Measurements from ENCODE around the gene ITGB5.
"Not testable (repeated sequence)": the region's sequence is repeated elsewhere in the genome, so short reads cannot be mapped to it uniquely, and the experiment has no call there.

Gene ITGB5

DNA sequence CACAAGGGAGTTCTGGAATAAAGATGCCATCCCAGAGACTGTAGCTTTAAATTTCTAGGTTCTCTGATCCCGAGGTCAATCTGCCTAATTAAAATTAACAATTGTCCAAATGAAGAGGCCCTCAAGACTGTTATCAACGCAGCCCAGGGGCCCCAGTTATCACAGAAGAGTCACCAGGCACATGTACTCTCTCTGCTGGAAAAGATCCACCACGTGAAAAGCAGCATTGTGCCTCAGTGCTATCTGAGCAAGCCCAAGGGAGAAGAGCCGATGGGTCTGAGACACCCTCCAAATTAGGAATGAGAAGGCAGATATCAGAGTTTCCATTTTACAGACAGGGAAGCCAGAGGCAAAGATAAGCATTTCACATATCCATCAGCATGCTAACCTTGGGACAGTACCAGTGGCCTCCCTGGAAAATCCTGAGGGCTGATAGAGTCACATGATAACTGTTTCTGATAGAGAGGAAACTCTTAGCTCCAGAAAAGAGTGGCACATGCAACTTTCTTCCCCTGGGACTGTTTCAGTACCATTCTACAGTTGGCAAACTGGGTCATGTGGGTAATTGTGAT, 55.5 kb downstream of the ITGB5 start:
- Mint-ChIP-seq H3K27ac (peak overlapping the region; percentile 87), H3K4me3 (no peak overlapping the region), H3K36me3 (ENCODE audit: low read depth) (peaks cover 15% of the 10 kb centered on the region), H3K27me3 (peaks cover 22% of the 10 kb centered on the region), H3K4me1 (ENCODE audit: low read depth) (peaks cover 85% of the 10 kb centered on the region), H3K9me3 (no peaks in the 10 kb centered on the region)
- intact Hi-C loops (cut with micrococcal nuclease) = no loop called here

DNA sequence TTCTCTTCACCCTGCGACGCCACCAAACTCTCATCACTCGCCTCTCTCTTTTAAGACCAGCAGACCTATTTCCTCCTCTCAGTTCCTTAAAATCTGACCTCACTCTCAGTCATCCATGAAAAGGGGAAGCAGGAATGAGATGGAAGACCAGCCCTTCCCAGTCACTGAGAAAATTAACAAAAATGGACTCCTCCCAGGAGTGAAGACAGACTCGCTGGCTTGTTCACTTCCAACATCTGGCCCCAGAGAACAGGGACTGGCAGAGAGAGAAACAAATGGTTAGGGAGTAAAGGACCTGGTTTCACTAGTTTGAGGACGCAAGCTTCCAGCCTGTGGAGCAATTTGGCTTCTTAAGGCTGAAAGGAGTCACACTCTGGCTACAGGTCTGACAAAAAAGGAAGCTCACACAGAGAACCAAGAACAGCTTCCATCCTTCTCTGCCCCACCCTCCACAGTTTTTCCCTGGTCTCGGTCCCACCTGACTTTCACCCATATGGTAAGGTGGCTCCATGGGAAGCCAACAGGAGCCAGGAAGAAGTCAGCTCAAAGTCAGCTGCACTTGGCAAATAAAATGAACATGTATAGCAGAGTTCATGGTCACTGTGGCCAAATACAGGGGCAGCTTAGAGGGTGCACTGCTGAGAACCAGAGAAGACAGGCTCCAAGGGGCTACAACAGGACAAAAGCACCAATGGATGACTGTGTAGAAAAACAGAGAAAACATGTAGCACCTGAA, 57.2 kb downstream of the ITGB5 start:
- Mint-ChIP-seq H3K9me3 (no peaks in the 10 kb centered on the region), H3K4me1 (ENCODE audit: low read depth) (peaks cover 78% of the 10 kb centered on the region), H3K4me3 (peak overlapping the region; percentile 18), H3K27ac (peak overlapping the region; percentile 87), H3K27me3 (peaks cover 12% of the 10 kb centered on the region), H3K36me3 (ENCODE audit: low read depth) (peaks cover 15% of the 10 kb centered on the region)
- intact Hi-C loops (cut with micrococcal nuclease) = loop anchor here (5.0 kb wide), 1 partner anchor 47 kb away; no protein-coding TSS in a partner anchor

DNA sequence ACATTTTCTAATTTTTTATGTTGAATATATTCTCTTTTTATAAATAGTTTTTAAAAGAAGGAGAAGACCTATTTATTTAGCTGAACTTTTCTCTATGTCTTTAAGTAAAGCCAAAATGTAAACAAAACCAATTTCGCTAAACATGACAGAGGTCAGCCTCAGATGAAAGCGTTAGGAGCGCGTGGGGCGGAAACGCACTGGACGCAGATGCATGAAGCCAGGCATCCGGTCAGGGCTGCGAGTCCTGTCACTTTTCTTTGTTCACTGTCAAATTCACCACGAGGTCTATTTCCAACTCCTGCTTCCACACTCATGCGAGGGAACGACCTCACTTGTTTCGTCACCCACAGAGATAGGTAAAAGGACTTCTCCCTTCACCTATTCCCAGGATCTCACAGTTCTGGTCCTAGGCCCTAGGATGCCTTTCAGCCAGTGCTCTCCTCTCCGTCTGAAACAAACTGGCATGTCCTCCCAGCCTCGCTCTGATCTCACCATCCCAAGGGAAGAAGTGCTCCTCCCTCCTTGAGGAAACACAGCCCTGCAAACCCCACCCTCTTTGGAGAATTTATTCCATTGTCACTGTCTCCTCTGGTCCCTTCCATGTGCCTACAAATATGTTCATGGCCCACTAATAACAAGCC, 57.9 kb downstream of the ITGB5 start:
- Mint-ChIP-seq H3K27ac (peak overlapping the region; percentile 87), H3K4me1 (ENCODE audit: low read depth) (peaks cover 72% of the 10 kb centered on the region), H3K9me3 (no peaks in the 10 kb centered on the region), H3K27me3 (peaks cover 7% of the 10 kb centered on the region), H3K36me3 (ENCODE audit: low read depth) (peaks cover 15% of the 10 kb centered on the region), H3K4me3 (peak overlapping the region; percentile 18)
- intact Hi-C loops (cut with micrococcal nuclease) = loop anchor here (5.0 kb wide), 1 partner anchor 48 kb away; no protein-coding TSS in a partner anchor

DNA sequence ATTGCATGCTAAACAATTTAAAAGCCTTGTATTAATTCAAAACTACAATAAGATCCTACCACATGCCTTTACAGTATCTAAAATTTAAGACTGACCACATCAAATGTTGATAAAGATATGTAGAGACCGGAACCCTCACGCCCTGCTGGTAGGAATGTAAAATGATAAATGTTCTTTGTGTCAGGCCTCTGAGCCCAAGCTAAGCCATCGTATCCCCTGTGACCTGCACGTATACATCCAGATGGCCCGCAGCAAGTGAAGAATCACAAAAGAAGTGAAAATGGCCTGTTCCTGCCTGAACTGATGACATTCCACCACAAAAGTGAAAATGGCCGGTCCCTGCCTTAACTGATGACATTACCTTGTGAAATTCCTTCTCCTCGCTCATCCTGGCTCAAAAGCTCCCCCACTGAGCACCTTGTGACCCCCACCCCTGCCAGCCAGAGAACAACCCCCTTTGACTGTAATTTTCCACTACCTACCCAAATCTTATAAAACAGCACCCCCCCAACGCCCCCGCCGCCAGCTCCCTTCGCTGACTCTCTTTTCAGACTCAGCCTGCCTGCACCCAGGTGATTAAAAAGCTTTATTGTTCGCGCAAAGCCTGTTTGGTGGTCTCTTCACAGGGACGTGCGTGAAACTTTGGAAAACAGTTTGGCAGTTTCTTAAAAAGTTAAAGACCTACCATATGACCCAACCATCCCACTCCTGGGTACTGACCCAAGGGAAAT, 59.5 kb downstream of the ITGB5 start:
- H3K27me3 Mint-ChIP-seq, H3K4me3 Mint-ChIP-seq, H3K9me3 Mint-ChIP-seq: not testable (repeated sequence)
- Mint-ChIP-seq H3K27ac (peak overlapping the region; percentile 72), H3K36me3 (ENCODE audit: low read depth) (peaks cover 15% of the 10 kb centered on the region), H3K4me1 (ENCODE audit: low read depth) (peaks cover 67% of the 10 kb centered on the region)
- intact Hi-C loops (cut with micrococcal nuclease) = loop anchor here (5.0 kb wide), 1 partner anchor 50 kb away; no protein-coding TSS in a partner anchor

DNA sequence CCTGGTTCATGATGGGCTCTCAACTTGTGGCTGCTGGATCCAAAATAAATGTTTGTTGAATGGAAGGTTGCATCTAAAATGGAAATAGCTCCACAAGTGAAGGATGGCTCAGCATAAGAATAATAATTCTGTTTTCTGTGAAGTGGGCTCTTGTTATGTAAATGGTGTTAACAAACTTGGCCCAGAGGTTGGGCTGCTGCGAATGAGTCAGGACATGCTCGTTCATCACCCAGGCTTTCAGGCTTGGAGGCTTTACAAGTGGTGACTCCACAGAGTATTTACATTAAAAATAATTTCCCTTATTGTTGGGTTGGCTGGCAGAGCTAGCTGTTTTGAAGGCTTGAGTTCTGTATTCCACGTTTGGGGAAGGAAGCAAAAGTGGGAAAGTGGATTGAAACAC, 60.5 kb downstream of the ITGB5 start:
- peak overlapping the region; percentile 72 for H3K27ac Mint-ChIP-seq
- no peaks in the 10 kb centered on the region for H3K27me3 Mint-ChIP-seq
- no peak overlapping the region for H3K4me3 Mint-ChIP-seq
- intact Hi-C loops (cut with micrococcal nuclease) = loop anchor here (5.0 kb wide), 1 partner anchor 51 kb away; no protein-coding TSS in a partner anchor
- peaks cover 15% of the 10 kb centered on the region for H3K36me3 Mint-ChIP-seq (ENCODE audit: low read depth)
- peaks cover 62% of the 10 kb centered on the region for H3K4me1 Mint-ChIP-seq (ENCODE audit: low read depth)
- H3K9me3 Mint-ChIP-seq = no peaks in the 10 kb centered on the region

DNA sequence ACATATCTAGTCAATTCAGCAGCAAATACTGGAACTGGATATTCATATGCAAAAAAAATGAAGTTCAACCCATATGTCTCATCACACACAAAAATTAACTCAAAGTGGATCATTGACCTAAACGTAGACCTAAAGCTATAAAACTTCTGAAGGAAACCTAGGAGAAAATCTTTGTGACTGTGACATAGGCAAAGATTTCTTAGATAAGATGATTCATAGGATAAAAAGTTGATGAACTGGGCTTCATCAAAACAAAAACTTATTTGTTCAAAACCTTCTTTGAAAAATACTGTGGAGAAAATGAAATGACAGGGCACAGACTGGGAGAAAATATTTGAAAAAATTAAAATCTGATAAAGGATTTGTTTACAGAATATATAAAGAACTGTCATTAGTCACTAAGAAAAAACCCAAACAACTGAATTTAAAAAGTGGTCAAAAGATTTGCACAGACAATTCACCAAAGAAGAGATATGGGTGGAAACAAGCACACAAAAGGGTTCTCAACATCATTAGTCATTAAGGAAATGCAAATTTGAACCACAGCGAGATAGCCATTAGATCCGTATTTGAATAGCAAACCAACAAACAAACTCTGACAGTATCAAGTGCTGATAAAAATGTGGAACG, 62.8 kb downstream of the ITGB5 start:
- no peak overlapping the region for H3K27ac Mint-ChIP-seq
- H3K27me3 Mint-ChIP-seq = peaks cover 9% of the 10 kb centered on the region
- intact Hi-C loops (cut with micrococcal nuclease) = no loop called here
- no peak overlapping the region for H3K4me3 Mint-ChIP-seq
- H3K36me3 Mint-ChIP-seq (ENCODE audit: low read depth) = peaks cover 11% of the 10 kb centered on the region
- peaks cover 46% of the 10 kb centered on the region for H3K4me1 Mint-ChIP-seq (ENCODE audit: low read depth)
- no peaks in the 10 kb centered on the region for H3K9me3 Mint-ChIP-seq

DNA sequence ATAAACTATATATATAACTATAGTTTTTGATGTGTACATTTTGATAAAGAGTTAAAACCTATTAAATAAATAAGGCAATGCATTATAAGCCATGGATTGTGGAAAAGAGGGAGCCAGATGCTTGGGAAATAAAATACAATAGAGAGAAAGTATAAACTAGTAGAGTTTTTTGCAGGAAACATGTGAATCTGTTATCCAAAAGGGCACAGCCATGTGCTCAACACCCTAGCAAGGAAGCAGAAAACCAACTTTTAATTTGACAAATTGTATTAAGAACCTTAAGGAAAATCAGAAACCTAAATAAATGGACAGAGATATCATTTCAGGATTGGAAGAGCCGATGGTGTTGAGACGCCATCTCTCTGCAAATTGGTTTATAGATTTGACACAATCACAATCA, 63.5 kb downstream of the ITGB5 start:
- Mint-ChIP-seq H3K36me3 (ENCODE audit: low read depth) (peaks cover 11% of the 10 kb centered on the region), H3K4me3 (no peak overlapping the region), H3K27me3 (peaks cover 11% of the 10 kb centered on the region), H3K27ac (no peak overlapping the region), H3K9me3 (no peaks in the 10 kb centered on the region), H3K4me1 (ENCODE audit: low read depth) (peaks cover 48% of the 10 kb centered on the region)
- intact Hi-C loops (cut with micrococcal nuclease) = no loop called here

DNA sequence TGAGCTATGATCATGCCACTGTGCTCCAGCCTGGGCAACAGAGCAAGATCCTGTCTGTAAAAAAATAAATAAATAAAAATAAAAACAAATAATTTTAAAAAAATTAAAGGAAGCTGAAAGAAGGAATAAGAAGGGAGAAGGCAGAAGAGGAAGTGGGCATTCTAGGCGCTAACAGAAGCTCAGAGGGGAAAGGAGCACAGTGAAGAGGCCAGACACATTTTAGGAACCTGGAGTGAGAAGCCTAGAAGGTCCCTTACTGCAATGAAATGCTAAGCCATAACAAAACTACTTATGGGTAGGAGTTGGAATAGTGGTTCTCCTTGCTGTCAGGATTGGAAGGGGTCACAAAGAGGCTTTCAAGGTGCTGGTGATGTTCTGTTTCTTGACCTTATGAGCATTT, 64.0 kb downstream of the ITGB5 start:
- peaks cover 12% of the 10 kb centered on the region for H3K27me3 Mint-ChIP-seq
- no peak overlapping the region for H3K4me3 Mint-ChIP-seq
- H3K36me3 Mint-ChIP-seq (ENCODE audit: low read depth) = peaks cover 8% of the 10 kb centered on the region
- H3K4me1 Mint-ChIP-seq (ENCODE audit: low read depth) = peaks cover 48% of the 10 kb centered on the region
- no peaks in the 10 kb centered on the region for H3K9me3 Mint-ChIP-seq
- intact Hi-C loops (cut with micrococcal nuclease) = no loop called here
- no peak overlapping the region for H3K27ac Mint-ChIP-seq

DNA sequence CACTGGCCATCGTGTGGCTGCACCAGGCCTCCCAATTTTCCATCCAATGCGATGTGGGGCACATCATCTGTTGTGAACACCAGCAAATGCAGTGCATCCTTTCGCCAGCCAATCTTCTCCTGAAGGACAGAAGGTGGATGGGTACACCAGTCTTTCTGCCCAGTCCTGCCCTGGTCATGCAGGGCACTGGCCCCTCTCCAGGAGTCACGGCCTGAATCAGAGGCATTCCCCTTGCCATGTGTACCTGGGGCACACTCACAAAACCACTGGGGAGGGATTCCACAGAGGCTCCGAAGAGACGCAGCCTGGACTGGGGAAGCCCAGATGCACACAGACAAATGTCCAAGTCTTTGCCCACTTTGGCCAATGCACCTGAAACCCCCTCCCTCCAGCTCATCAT, 65.8 kb downstream of the ITGB5 start:
- Mint-ChIP-seq H3K4me1 (ENCODE audit: low read depth) (peaks cover 35% of the 10 kb centered on the region), H3K27me3 (peaks cover 19% of the 10 kb centered on the region), H3K36me3 (ENCODE audit: low read depth) (peaks cover 18% of the 10 kb centered on the region), H3K4me3 (no peak overlapping the region), H3K9me3 (no peaks in the 10 kb centered on the region), H3K27ac (no peak overlapping the region)
- intact Hi-C loops (cut with micrococcal nuclease) = no loop called here

DNA sequence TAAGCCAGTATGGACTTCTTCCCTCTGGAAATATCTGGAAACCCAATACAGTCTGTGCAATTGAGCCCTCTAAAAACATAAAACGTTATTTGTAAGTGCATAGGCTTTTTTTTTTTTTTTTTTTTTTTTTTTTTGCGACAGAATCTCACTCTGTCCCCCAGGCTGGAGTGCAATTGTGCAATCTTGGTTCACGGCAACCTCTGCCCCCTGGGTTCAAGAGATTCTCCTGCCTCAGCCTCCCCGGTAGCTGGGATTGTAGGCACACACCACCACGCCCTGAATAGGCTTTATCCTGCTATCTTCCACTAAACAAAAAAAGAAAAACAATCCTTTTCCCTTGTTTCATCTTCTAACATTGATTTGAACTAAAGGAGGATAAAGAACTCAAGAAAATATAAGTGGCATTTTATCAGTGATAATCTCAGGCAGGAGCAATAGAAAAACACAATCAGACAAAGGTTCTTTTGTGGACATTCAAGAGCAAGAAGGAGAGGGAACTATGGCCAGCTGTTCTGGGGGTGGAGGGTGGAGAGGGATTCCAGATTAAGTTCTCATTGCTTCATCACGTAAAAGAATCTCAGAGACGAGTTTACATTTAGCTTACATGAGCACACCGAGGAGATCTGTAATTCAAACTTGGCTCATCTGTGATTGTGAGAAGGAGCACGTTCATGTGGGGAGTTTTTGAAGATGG, 68.6 kb downstream of the ITGB5 start:
- Mint-ChIP-seq H3K4me3 (no peak overlapping the region), H3K4me1 (ENCODE audit: low read depth) (peaks cover 53% of the 10 kb centered on the region), H3K9me3 (no peaks in the 10 kb centered on the region), H3K27ac (no peak overlapping the region), H3K36me3 (ENCODE audit: low read depth) (peaks cover 36% of the 10 kb centered on the region), H3K27me3 (peaks cover 19% of the 10 kb centered on the region)
- intact Hi-C loops (cut with micrococcal nuclease) = no loop called here

DNA sequence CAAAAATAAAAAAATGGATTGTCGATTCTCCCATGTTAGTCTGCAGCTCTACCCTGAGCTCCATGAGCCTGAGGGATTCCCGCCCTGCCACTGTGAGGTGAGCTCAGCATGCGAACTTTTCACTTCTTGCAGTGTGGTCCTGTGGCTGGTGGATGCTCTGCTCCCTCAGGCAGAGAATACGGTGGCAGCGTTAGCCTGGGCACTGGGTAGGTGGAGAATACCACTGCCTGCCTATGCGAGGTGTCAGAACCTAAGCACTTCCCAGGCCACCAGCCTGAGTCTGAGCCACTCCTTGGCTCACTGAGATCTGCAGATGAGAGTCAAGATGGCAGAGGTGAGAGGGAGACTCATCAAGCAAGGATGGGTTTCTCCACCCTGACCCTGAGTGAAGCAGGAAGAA, 70.1 kb downstream of the ITGB5 start:
- peaks cover 25% of the 10 kb centered on the region for H3K27me3 Mint-ChIP-seq
- intact Hi-C loops (cut with micrococcal nuclease) = no loop called here
- H3K36me3 Mint-ChIP-seq (ENCODE audit: low read depth) = peaks cover 46% of the 10 kb centered on the region
- H3K27ac Mint-ChIP-seq = no peak overlapping the region
- no peaks in the 10 kb centered on the region for H3K9me3 Mint-ChIP-seq
- peaks cover 65% of the 10 kb centered on the region for H3K4me1 Mint-ChIP-seq (ENCODE audit: low read depth)
- H3K4me3 Mint-ChIP-seq = no peak overlapping the region

DNA sequence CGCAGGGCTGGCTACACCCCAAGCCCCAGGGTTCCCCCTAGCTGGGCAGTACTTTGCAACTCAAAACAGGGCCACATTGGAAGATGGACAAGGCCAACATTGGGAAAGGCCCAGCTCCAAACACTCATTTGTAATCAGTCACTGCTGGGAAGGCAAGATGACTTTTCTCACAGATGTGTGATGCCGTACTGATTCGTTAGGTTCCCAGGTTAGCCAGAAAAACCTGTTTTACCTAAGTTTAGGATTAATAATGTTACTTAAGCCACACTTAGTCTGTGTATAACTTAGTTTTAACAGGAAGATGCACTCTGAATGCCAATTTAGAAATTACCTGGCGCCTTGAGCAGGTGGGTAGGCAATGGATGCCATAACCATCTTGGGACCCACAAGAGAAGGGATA, 71.0 kb downstream of the ITGB5 start:
- intact Hi-C loops (cut with micrococcal nuclease) = no loop called here
- Mint-ChIP-seq H3K27me3 (peaks cover 25% of the 10 kb centered on the region), H3K27ac (no peak overlapping the region), H3K9me3 (no peaks in the 10 kb centered on the region), H3K4me3 (no peak overlapping the region), H3K36me3 (ENCODE audit: low read depth) (peaks cover 46% of the 10 kb centered on the region), H3K4me1 (ENCODE audit: low read depth) (peaks cover 58% of the 10 kb centered on the region)

DNA sequence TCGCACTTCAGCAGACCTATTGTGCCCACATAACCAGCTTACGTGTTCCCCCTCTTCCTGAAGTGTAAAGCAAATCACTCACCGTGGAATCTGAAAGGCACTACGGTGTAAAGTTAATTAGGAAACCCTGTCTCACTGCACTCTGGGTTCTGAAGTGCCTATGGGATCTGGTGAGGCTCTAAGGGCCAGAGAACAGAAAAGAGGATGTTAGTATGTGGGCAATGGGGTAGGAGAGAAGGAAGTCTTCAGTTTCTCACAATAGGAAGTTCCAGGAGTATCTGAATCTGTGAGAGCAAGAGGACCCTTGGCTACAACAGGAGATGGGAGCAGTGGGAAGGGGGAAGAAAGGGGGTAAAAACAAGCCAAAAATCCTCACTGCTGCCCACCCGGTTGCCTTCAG, 71.4 kb downstream of the ITGB5 start:
- intact Hi-C loops (cut with micrococcal nuclease) = no loop called here
- Mint-ChIP-seq H3K9me3 (no peaks in the 10 kb centered on the region), H3K4me3 (no peak overlapping the region), H3K27me3 (peaks cover 24% of the 10 kb centered on the region), H3K36me3 (ENCODE audit: low read depth) (peaks cover 42% of the 10 kb centered on the region), H3K4me1 (ENCODE audit: low read depth) (peaks cover 58% of the 10 kb centered on the region), H3K27ac (peak overlapping the region; percentile 59)

Data from dendritic cell treated with granulocyte-macrophage colony-stimulating factor and Interleukin-4, amounts not matched to agents 40 ng/mL and 50 ng/mL, for 4 days (primary cell).